ENCODE data around the gene DAZAP2.

- no peak for TF ChIP-seq FOXM1 (IDR thresholded peaks at IDR 0.05; ENCODE audit: borderline replicate concordance)
- no peak for TF ChIP-seq SUZ12 (IDR thresholded peaks at IDR 0.05)
- no peak for TF ChIP-seq ZNF384 (IDR thresholded peaks at IDR 0.05)
- TF ChIP-seq TARDBP (IDR thresholded peaks at IDR 0.05): no peak
- TF ChIP-seq L3MBTL2 (conservative IDR thresholded peaks at IDR 0.05): no peak
Observed at GRCh38 chr12:51200806-51201205, 37.8 kb upstream of the DAZAP2 start.

Data from HEK293T (cell line).